Neutrophil (primary cell): ENCODE measurements around the gene LYZL1.

Experiments used
- H3K27ac ChIP-seq: fragments of 200-600 bp; sonication (generic); 2 replicates; pipeline ENCODE4 v1.5.1; 2016; ENCODE audit warnings: mild to moderate bottlenecking, moderate library complexity
- H3K27me3 ChIP-seq: fragments of 200-600 bp; sonication (generic); 2 replicates; pipeline ENCODE4 v1.6.0; 2016; ENCODE audit warnings: mild to moderate bottlenecking
- H3K36me3 ChIP-seq: fragments of 200-600 bp; sonication (generic); 2 replicates; pipeline ENCODE4 v1.5.1; 2017
- H3K4me1 ChIP-seq, 2 experiments: fragments of 200-600 bp in 1 of 2; sonication (generic) in 1 of 2; 1 replicate in 1 of 2; 2 replicates in 1 of 2; pipeline versions ENCODE4 v1.5.1 to v1.6.1; 2013 to 2016; ENCODE audit warnings: low read depth in 1 of 2, low read length in 1 of 2, mild to moderate bottlenecking in 1 of 2, moderate library complexity in 1 of 2; ENCODE audit not compliant: control insufficient read depth in 1 of 2, insufficient read depth in 1 of 2
- H3K4me3 ChIP-seq, 2 experiments: fragments of 200-600 bp in 1 of 2; sonication (generic) in 1 of 2; 1 replicate in 1 of 2; 2 replicates in 1 of 2; pipeline ENCODE4 v1.5.1; 2013 to 2016; ENCODE audit warnings: low read depth in 1 of 2, low read length in 1 of 2, mild to moderate bottlenecking in 1 of 2, moderate library complexity in 1 of 2
- H3K9me3 ChIP-seq: fragments of 200-600 bp; sonication (generic); 2 replicates; pipeline ENCODE4 v1.5.1; 2016
- TF ChIP-seq, protein P1 (sequence below): fragments of 200-600 bp; sonication (generic); IDR thresholded peaks from 2 replicates; pipeline ENCODE4 v1.5.1; 2016; ENCODE audit warnings: antibody characterized with exemption

LYZL1 gene

DNA sequence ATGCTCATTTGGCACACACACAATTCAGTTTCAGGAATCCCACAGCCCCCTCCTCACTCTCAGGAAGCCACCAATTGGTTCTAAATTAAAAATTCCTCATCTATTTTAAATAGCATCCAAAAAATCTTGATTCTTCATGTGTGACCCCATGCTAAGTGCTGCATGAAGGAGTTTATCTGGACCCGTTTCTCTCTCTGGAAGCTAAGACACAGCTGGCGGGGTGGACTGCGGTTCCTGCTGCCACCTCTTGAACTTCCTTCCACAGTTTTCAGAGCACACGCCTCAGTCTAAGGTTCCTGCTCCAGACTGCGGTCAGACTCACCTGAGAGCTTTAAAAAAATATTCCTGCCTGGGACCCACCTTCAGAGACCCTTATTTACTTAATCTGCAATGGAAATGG is 34.5 kb downstream of the LYZL1 start:
- Histone ChIP-seq H3K4me1 (no peaks in the 10 kb centered on the region), H3K9me3 (no peaks in the 10 kb centered on the region), H3K27ac (no peak overlapping the region), H3K36me3 (no peaks in the 10 kb centered on the region), H3K4me3 (no peak overlapping the region), H3K27me3 (peaks cover 52% of the 10 kb centered on the region)
- TF ChIP-seq, protein P1, sequence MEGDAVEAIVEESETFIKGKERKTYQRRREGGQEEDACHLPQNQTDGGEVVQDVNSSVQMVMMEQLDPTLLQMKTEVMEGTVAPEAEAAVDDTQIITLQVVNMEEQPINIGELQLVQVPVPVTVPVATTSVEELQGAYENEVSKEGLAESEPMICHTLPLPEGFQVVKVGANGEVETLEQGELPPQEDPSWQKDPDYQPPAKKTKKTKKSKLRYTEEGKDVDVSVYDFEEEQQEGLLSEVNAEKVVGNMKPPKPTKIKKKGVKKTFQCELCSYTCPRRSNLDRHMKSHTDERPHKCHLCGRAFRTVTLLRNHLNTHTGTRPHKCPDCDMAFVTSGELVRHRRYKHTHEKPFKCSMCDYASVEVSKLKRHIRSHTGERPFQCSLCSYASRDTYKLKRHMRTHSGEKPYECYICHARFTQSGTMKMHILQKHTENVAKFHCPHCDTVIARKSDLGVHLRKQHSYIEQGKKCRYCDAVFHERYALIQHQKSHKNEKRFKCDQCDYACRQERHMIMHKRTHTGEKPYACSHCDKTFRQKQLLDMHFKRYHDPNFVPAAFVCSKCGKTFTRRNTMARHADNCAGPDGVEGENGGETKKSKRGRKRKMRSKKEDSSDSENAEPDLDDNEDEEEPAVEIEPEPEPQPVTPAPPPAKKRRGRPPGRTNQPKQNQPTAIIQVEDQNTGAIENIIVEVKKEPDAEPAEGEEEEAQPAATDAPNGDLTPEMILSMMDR: no peak

DNA sequence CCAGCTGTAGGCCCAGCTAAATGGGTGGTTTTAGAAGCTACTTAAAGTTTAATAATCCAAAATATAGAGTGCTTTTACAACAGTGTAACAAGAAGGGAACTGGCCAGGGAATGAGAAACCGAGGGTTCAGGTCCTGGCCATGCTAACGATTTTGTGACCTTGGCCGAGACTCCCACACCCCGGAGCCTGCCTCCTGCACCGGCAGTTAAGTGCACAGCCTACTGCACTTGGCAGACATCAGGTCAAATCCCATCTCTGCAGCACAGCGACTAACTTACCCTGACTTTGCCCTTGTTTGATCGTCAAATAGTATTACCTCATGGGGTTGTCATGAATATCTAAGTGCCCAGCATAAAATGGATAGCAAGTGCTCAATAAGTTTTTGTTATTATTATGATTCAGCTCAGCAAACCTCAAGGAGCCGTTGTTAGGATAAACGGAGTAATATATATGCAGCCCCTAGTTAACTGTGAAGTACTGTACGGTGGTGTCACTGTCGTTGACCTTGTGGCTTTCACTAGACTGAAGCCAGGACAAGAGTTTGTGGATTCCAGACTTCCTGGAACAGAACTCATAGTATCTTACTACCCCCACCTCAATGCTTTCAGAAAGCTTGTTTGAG is 35.5 kb downstream of the LYZL1 start:
- TF ChIP-seq, protein P1: no peak
- no peaks in the 10 kb centered on the region for H3K4me1 ChIP-seq
- H3K27ac ChIP-seq: no peak overlapping the region
- no peaks in the 10 kb centered on the region for H3K36me3 ChIP-seq
- H3K27me3 ChIP-seq: peaks cover 43% of the 10 kb centered on the region
- no peak overlapping the region for H3K4me3 ChIP-seq
- no peaks in the 10 kb centered on the region for H3K9me3 ChIP-seq

DNA sequence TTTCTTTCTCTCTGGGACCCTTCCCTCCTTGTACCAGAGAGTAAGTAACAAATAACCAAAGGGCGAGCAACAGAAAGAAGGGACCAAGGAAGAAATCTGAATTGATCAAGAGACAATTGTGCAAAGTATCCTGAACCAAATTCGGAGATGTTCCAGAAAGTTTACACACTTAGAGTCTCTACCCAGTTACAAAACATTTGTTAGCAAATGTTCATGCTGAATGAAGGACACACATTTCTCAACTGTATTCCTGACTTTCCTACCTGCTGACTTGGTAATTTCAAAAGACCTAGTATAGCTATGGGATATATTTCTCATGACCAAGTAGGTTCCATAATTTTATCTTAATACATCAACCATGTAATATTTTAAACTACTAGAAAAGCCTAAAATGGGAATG is 37.4 kb downstream of the LYZL1 start:
- TF ChIP-seq, protein P1: no peak
- Histone ChIP-seq H3K4me1 (no peaks in the 10 kb centered on the region), H3K4me3 (no peak overlapping the region), H3K9me3 (no peaks in the 10 kb centered on the region), H3K27ac (no peak overlapping the region), H3K36me3 (no peaks in the 10 kb centered on the region), H3K27me3 (peaks cover 25% of the 10 kb centered on the region)

DNA sequence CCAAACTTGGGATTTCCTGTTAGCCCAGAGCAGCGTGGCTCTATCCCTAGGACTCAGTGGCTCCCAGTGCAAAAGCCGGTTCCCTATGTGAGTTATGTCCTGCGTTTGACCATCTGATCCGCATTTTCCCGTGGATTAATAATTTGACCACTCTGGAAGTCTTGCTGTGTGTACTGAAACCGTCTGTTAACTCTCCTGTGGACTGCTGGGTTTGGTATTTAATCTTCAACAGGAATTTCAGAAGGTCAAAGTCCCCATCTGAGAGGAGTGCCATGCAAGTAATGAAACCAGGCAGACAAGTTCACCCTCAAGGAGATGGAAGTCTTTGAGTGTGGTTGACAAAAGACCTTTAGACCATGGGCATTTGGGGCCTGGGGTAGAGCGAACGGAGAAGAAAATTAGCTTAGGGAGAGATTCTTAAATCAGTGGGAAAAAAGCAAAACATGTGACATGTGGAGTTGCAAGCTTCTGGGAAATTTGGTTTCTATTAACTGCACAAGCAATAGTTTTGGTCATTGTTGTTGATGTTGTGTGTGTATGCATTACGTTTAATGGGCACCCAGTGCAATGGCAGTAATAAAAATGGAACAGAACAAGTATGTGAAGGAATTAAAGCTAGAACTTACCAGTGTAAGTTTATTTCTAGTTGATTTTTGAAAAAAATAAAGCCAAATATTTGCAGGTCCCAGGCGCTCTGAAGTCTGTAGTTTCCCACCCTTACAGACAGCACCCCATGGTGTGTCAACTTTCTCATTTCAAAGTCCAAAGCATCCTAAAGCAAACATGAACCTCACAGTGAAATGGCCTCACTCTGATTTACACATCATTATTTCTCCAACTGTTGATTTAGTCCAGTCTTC is 38.2 kb downstream of the LYZL1 start:
- no peak overlapping the region for H3K4me3 ChIP-seq
- no peaks in the 10 kb centered on the region for H3K9me3 ChIP-seq
- no peak overlapping the region for H3K27ac ChIP-seq
- H3K4me1 ChIP-seq: no peaks in the 10 kb centered on the region
- H3K36me3 ChIP-seq: no peaks in the 10 kb centered on the region
- peaks cover 25% of the 10 kb centered on the region for H3K27me3 ChIP-seq
- TF ChIP-seq, protein P1: no peak

DNA sequence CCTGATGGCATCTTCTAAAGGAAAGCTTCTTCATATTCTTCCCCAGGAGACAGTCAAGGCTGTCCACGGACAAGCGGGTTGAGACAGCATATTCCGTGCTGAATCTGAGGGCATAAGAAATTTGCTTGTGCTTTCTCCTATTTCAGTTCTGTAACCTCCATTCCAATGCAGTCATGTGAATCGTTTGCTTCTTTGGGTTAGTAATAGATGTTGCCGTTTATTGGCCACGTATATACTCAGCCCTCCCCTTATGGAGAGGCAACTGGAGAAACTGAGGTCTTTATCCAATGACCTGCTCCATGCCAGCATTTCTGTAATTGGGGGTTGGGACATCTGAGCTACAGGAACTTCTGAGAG is 38.9 kb downstream of the LYZL1 start:
- Histone ChIP-seq H3K27me3 (peaks cover 20% of the 10 kb centered on the region), H3K36me3 (no peaks in the 10 kb centered on the region), H3K4me3 (no peak overlapping the region), H3K4me1 (no peaks in the 10 kb centered on the region), H3K9me3 (no peaks in the 10 kb centered on the region), H3K27ac (no peak overlapping the region)
- TF ChIP-seq, protein P1: no peak
